HepG2 (cell line): ENCODE results near the gene PAXIP1. TPM values are rescaled to one million over a fixed set of nuclear protein-coding genes. Genes with fewer than 3 reads are reported as not detected.

Experiments used
- ATAC-seq: fragments of 200-7000 bp; cut with Tn5 transposase; 3 replicates; pipeline ENCODE4 v1.9.1; 2020; ENCODE audit warnings: mild to moderate bottlenecking, moderate library complexity
- BruUV-seq: library from RNA; stranded (reverse); fragments of 400-500 nt; replicated peaks from 2 replicates; lab custom pipeline; 2021; lab: Mats Ljungman, UMichigan
- CTCF ChIA-PET: fragments of 300-600 bp; formaldehyde crosslinking; extraction: SDS; loops from one replicate; lab custom pipeline; 2021; ENCODE audit warnings: low total read pairs, inconsistent platforms, low intra/inter-chr PET ratio; lab: Yijun Ruan, JAX
- POLR2A ChIA-PET: fragments of 350-600 bp; sonication (Branson Sonifier 250); formaldehyde crosslinking; loops from one replicate; lab custom pipeline; 2020; ENCODE audit warnings: antibody characterized with exemption, inconsistent platforms; lab: Yijun Ruan, JAX
- DNase-seq: peaks from one replicate; pipeline ENCODE4 v3.0.0-alpha.2; 2015; ENCODE audit warnings: low spot score
- FAIRE-seq: peaks from 3 replicates; lab custom pipeline; 2011; peaks lifted over from hg19 to GRCh38; lab: Jason Lieb, UNC
- H2AFZ ChIP-seq: one replicate; pipeline ENCODE4 v1.6.1; 2011; ENCODE audit warnings: low read length, inconsistent platforms
- H3K27ac ChIP-seq: fragments of 300-600 bp; 3 replicates; pipeline ENCODE4 v1.8.0; 2011; ENCODE audit warnings: mixed run types, mild to moderate bottlenecking, mixed read lengths, low read length, inconsistent platforms; ENCODE audit not compliant: insufficient read depth; ENCODE audit errors: extremely low read length
- H3K27me3 ChIP-seq, 2 experiments: fragments of 200-600 bp in 1 of 2; 2 replicates in 1 of 2; 3 replicates in 1 of 2; pipeline versions ENCODE4 v1.6.0 to v1.8.0; 2011; ENCODE audit warnings: low read length in 2 of 2, mild to moderate bottlenecking in 2 of 2, moderate library complexity in 2 of 2, inconsistent platforms in 1 of 2; ENCODE audit not compliant: insufficient read depth in 2 of 2, control insufficient read depth in 1 of 2
- H3K36me3 ChIP-seq, 2 experiments: fragments of 200-600 bp in 1 of 2; replicated peaks in 1 of 2; 2 replicates in 1 of 2; 3 replicates in 1 of 2; pipeline versions ENCODE4 v1.5.1 to v1.8.0; 2011; ENCODE audit warnings: low read length in 2 of 2, inconsistent platforms in 1 of 2; ENCODE audit not compliant: insufficient read depth in 2 of 2, control insufficient read depth in 1 of 2
- H3K4me1 ChIP-seq: 2 replicates; pipeline ENCODE4 v1.5.1; 2012; ENCODE audit warnings: low read length, inconsistent platforms; ENCODE audit not compliant: insufficient read depth
- H3K4me2 ChIP-seq: 2 replicates; pipeline ENCODE4 v1.6.0; 2011; ENCODE audit warnings: low read depth, low read length, inconsistent platforms
- H3K4me3 ChIP-seq, 3 experiments: fragments of 200-600 bp in 1 of 3; sonication (generic), shearing (Covaris generic) in 1 of 3; replicated peaks in 1 of 3; 2 replicates each; pipeline ENCODE4 v1.5.1; 2011 to 2016; ENCODE audit warnings: low read length in 3 of 3, inconsistent platforms in 2 of 3, low read depth in 2 of 3, mild to moderate bottlenecking in 2 of 3, control low read depth in 1 of 3, mixed read lengths in 1 of 3; ENCODE audit not compliant: insufficient read depth in 1 of 3
- H3K79me2 ChIP-seq: one replicate; pipeline ENCODE4 v1.6.1; 2011; ENCODE audit warnings: low read length, inconsistent platforms; ENCODE audit not compliant: insufficient read depth
- H3K9ac ChIP-seq: 2 replicates; pipeline ENCODE4 v1.6.0; 2011; ENCODE audit warnings: mild to moderate bottlenecking, low read depth, low read length, inconsistent platforms; ENCODE audit not compliant: insufficient read depth
- H3K9me3 ChIP-seq: 2 replicates; pipeline ENCODE4 v1.5.1; 2012; ENCODE audit warnings: mild to moderate bottlenecking, low read length
- H4K20me1 ChIP-seq: 2 replicates; pipeline ENCODE4 v1.6.0; 2011; ENCODE audit warnings: inconsistent platforms, mild to moderate bottlenecking, low read length, moderate library complexity; ENCODE audit not compliant: insufficient read depth
- AFF4 ChIP-seq: sonication (generic); formaldehyde crosslinking; IDR thresholded peaks from 2 replicates; pipeline ENCODE4 v1.4.0; 2020; ENCODE audit warnings: missing genetic modification reagents
- CCAR2 ChIP-seq: fragments of 200-400 bp; formaldehyde crosslinking; optimal IDR thresholded peaks from 2 replicates; pipeline ENCODE3; 2018; ENCODE audit warnings: low read depth, mild to moderate bottlenecking, low read length, moderate library complexity
- E2F1 ChIP-seq: sonication (generic); formaldehyde crosslinking; IDR thresholded peaks from 2 replicates; pipeline ENCODE4 v1.5.0; 2020; ENCODE audit warnings: missing genetic modification reagents
- GATAD2A ChIP-seq: IDR thresholded peaks from 2 replicates; pipeline ENCODE4 v1.6.1; 2016
- HBP1 ChIP-seq: IDR thresholded peaks from 2 replicates; pipeline ENCODE4 v1.6.1; 2016; ENCODE audit warnings: low read depth, control low read depth
- IKZF5 ChIP-seq: IDR thresholded peaks from 2 replicates; pipeline ENCODE4 v1.6.1; 2018; ENCODE audit warnings: missing genetic modification reagents, mild to moderate bottlenecking, missing compliant biosample characterization
- SRSF1 ChIP-seq: fragments of 200-400 bp; formaldehyde crosslinking; optimal IDR thresholded peaks from 2 replicates; pipeline ENCODE3; 2017; ENCODE audit warnings: mild to moderate bottlenecking, low read depth, low read length, moderate library complexity
- TP53 ChIP-seq: sonication (generic); formaldehyde crosslinking; conservative IDR thresholded peaks from 2 replicates; pipeline ENCODE4 v1.4.0; 2020; ENCODE audit warnings: missing genetic modification reagents
- YEATS2 ChIP-seq: sonication (generic); formaldehyde crosslinking; IDR thresholded peaks from 2 replicates; pipeline ENCODE4 v1.4.0; 2020; ENCODE audit warnings: missing genetic modification reagents, borderline replicate concordance
- ZFP91 ChIP-seq: sonication (generic); formaldehyde crosslinking; IDR thresholded peaks from 2 replicates; pipeline ENCODE4 v1.9.0; 2022; ENCODE audit warnings: missing genetic modification reagents, mild to moderate bottlenecking, borderline replicate concordance
- ZMAT5 ChIP-seq: sonication (generic); formaldehyde crosslinking; IDR thresholded peaks from 2 replicates; pipeline ENCODE4 v1.5.0; 2020; ENCODE audit warnings: mild to moderate bottlenecking, low read depth, missing genetic modification reagents, borderline replicate concordance
- ZNF224 ChIP-seq: sonication (generic); formaldehyde crosslinking; IDR thresholded peaks from 2 replicates; pipeline ENCODE4 v1.5.0; 2020; ENCODE audit warnings: mild to moderate bottlenecking, missing genetic modification reagents
- ZNF451 ChIP-seq: sonication (generic); formaldehyde crosslinking; IDR thresholded peaks from 2 replicates; pipeline ENCODE4 v1.5.0; 2020; ENCODE audit warnings: mild to moderate bottlenecking, missing genetic modification reagents
- ZNF607 ChIP-seq: sonication (generic); formaldehyde crosslinking; IDR thresholded peaks from 2 replicates; pipeline ENCODE4 v1.5.1; 2020; ENCODE audit warnings: missing genetic modification reagents, mild to moderate bottlenecking, borderline replicate concordance
- ZNF746 ChIP-seq: sonication (generic); formaldehyde crosslinking; IDR thresholded peaks from 2 replicates; pipeline ENCODE4 v1.8.0; 2022; ENCODE audit warnings: mild to moderate bottlenecking, missing genetic modification reagents
- WGBS: methylation state at CpG from one replicate; pipeline ENCODE4 v1.1.6; 2017; ENCODE audit warnings: low lambda C conversion rate; 5-methylcytosine and 5-hydroxymethylcytosine counted together
- in situ Hi-C: cut with HindIII; loops from 2 replicates; pipeline ENCODE4 v1.10.0; 2017; ENCODE audit warnings: low pct_unique_long_range_greater_than_20kb; ENCODE audit not compliant: extremely low pct_ligation_motif_present
- intact Hi-C: fragments of 100-400 bp; cut with micrococcal nuclease; formaldehyde crosslinking; loops from one replicate; pipeline ENCODE4 v1.10.0; 2022; ENCODE audit not compliant: unreplicated experiment
- polyA plus RNA-seq, 8 experiments: library from polyadenylated mRNA; depleted of rRNA in 3 of 8; stranded (reverse) in 7 of 8; unstranded in 1 of 8; fragments of >200 nt; fragmentation: Illumina TruSeq in 4 of 8; extraction: Trizol in 4 of 8; gene quantifications; 2 replicates each; pipeline versions ENCODE4 v1.2.1 to v1.2.3, GENCODE V29; 2011 to 2016; ENCODE audit warnings: low read depth in 4 of 8, missing spikeins in 1 of 8, mixed read lengths in 1 of 8; ENCODE audit not compliant: insufficient read depth in 1 of 8
- total RNA-seq, 5 experiments: library from RNA; depleted of rRNA; stranded (reverse); fragments of >200 nt; fragmentation: Illumina TruSeq; extraction: Trizol; gene quantifications; 2 replicates each; pipeline ENCODE4 v1.2.3, GENCODE V29; 2016; ENCODE audit warnings: low read depth in 1 of 5

Gene PAXIP1
- total and polyA plus RNA-seq, 2 of the 13 experiments (the other 11 are each of a cell fraction or from before 2014, with no cell fraction given), result 11.6 to 16.2 TPM

- Histone ChIP-seq H3K4me2 (no peak overlapping the region), H3K79me2 (no peaks in the 10 kb centered on the region), H3K27ac (no peak overlapping the region), H3K9ac (no peak overlapping the region), H2AFZ (no peak overlapping the region), H4K20me1 (no peaks in the 10 kb centered on the region), H3K4me3 (no peak overlapping the region), H3K4me1 (no peaks in the 10 kb centered on the region), H3K27me3 (peaks cover 0 to 5% of the 10 kb centered on the region in 2 experiments; a peak in 2 of 5 replicates), H3K36me3 (no peaks in the 10 kb centered on the region), H3K9me3 (no peaks in the 10 kb centered on the region)
- FAIRE-seq, result no peak
- CTCF ChIA-PET, result no interaction called here
- BruUV-seq, result no TSS peak
- intact Hi-C loops, result no loop called here
- no peak for ATAC-seq
- 11% methylated on average over 4 of the region's 4 CpGs for WGBS
- DNase-seq, result no peak
- in situ Hi-C loops, result no loop called here
- no peak for TF ChIP-seq ZNF451 (CRISPR knock-in tag)
- TF ChIP-seq YEATS2 (CRISPR knock-in tag), result no peak
- TF ChIP-seq ZFP91, result no peak
- TF ChIP-seq ZMAT5 (CRISPR knock-in tag), result no peak
- no peak for TF ChIP-seq E2F1 (CRISPR knock-in tag)
- no peak for TF ChIP-seq ZNF607 (CRISPR knock-in tag)
- TF ChIP-seq IKZF5 (CRISPR knock-in tag), result no peak
- TF ChIP-seq CCAR2, result no peak
- no peak for TF ChIP-seq TP53 (CRISPR knock-in tag)
- no peak for TF ChIP-seq SRSF1
- no peak for TF ChIP-seq HBP1 (CRISPR knock-in tag)
- no peak for TF ChIP-seq AFF4 (CRISPR knock-in tag)
- TF ChIP-seq ZNF224 (CRISPR knock-in tag), result no peak
- TF ChIP-seq GATAD2A (CRISPR knock-in tag), result no peak
- TF ChIP-seq ZNF746, result no peak
- POLR2A ChIA-PET, result no interaction called here
Observed at GRCh38 chr7:155043756-155044155, 40.8 kb upstream of the PAXIP1 start.
